ENCODE data around the gene LURAP1L. TPM values are rescaled to one million over a fixed set of nuclear protein-coding genes. Genes with fewer than 3 reads are reported as not detected.

LURAP1L gene
- polyA plus RNA-seq, 3 donors: not detected

GRCh38 chr9:12730198-12730597 lies 44.6 kb upstream of the LURAP1L start:
- no peak for DNase-seq
- WGBS (ENCODE audit: insufficient coverage): no CpG with 5 or more reads among the region's 1 CpG
- intact Hi-C loops (cut with micrococcal nuclease): no loop called here
- H3K27me3 ChIP-seq (ENCODE audit: control insufficient read depth in 2 of 2, insufficient read depth in 2 of 2, low read length in 2 of 2): no peaks in the 10 kb centered on the region
- Mint-ChIP-seq H3K9me3 (peaks cover 0 to 4% (median 0%) of the 10 kb centered on the region in 7 donors), H3K36me3 (no peaks in the 10 kb centered on the region), H3K4me3 (no peak overlapping the region), H3K4me1 (no peaks in the 10 kb centered on the region), H3K27ac (no peak overlapping the region), H3K27me3 (ENCODE audit: low read depth in 3 of 3) (no peaks in the 10 kb centered on the region)
- H3K9me3 ChIP-seq (replicated peaks in 1 of 2; ENCODE audit: control insufficient read depth in 1 of 2, insufficient read depth in 1 of 2, low read length in 2 of 2): no peaks in the 10 kb centered on the region
- H3K27ac ChIP-seq (ENCODE audit: low read depth in 1 of 2, low read length in 2 of 2): no peak overlapping the region
- no peaks in the 10 kb centered on the region for H3K4me1 ChIP-seq (ENCODE audit: control insufficient read depth in 1 of 2, insufficient read depth in 2 of 2, low read length in 2 of 2)
- H2AFZ ChIP-seq (ENCODE audit: insufficient read depth, low read depth, low read length, poor library complexity, severe bottlenecking): no peak overlapping the region
- H3K4me3 ChIP-seq (replicated peaks in 1 of 3; ENCODE audit: low read depth in 2 of 3, low read length in 3 of 3): no peak overlapping the region
- H3K79me2 ChIP-seq (ENCODE audit: insufficient read depth, low read length): no peaks in the 10 kb centered on the region
- H4K20me1 ChIP-seq (ENCODE audit: insufficient read depth, low read length): no peaks in the 10 kb centered on the region
- no peak overlapping the region for H3K4me2 ChIP-seq (replicated peaks; ENCODE audit: extremely low read depth, low read length, poor library complexity, severe bottlenecking)
- H3K36me3 ChIP-seq (replicated peaks in 1 of 2; ENCODE audit: control insufficient read depth in 1 of 2, insufficient read depth in 2 of 2, low read length in 2 of 2): no peaks in the 10 kb centered on the region
- H3K9ac ChIP-seq (ENCODE audit: insufficient read depth, low read length, poor library complexity, severe bottlenecking): no peak overlapping the region
- TF ChIP-seq CTCF (IDR thresholded peaks at IDR 0.05): no peak

- Histone ChIP-seq H3K27ac (ENCODE audit: low read depth in 1 of 2, low read length in 2 of 2) (no peak overlapping the region), H4K20me1 (ENCODE audit: insufficient read depth, low read length) (no peaks in the 10 kb centered on the region), H3K4me1 (ENCODE audit: control insufficient read depth in 1 of 2, insufficient read depth in 2 of 2, low read length in 2 of 2) (no peaks in the 10 kb centered on the region), H3K4me3 (replicated peaks in 1 of 3; ENCODE audit: low read depth in 2 of 3, low read length in 3 of 3) (no peak overlapping the region), H3K4me2 (replicated peaks; ENCODE audit: extremely low read depth, low read length, poor library complexity, severe bottlenecking) (no peak overlapping the region), H3K9ac (ENCODE audit: insufficient read depth, low read length, poor library complexity, severe bottlenecking) (no peak overlapping the region), H3K27me3 (ENCODE audit: control insufficient read depth in 2 of 2, insufficient read depth in 2 of 2, low read length in 2 of 2) (no peaks in the 10 kb centered on the region), H2AFZ (ENCODE audit: insufficient read depth, low read depth, low read length, poor library complexity, severe bottlenecking) (no peak overlapping the region), H3K79me2 (ENCODE audit: insufficient read depth, low read length) (no peaks in the 10 kb centered on the region), H3K9me3 (replicated peaks in 1 of 2; ENCODE audit: control insufficient read depth in 1 of 2, insufficient read depth in 1 of 2, low read length in 2 of 2) (no peaks in the 10 kb centered on the region), H3K36me3 (replicated peaks in 1 of 2; ENCODE audit: control insufficient read depth in 1 of 2, insufficient read depth in 2 of 2, low read length in 2 of 2) (no peaks in the 10 kb centered on the region)
- intact Hi-C loops (cut with micrococcal nuclease): no loop called here
- no peak for TF ChIP-seq CTCF (IDR thresholded peaks at IDR 0.05)
- Mint-ChIP-seq H3K27ac (no peak overlapping the region), H3K36me3 (no peaks in the 10 kb centered on the region), H3K4me3 (no peak overlapping the region), H3K4me1 (no peaks in the 10 kb centered on the region), H3K27me3 (ENCODE audit: low read depth in 3 of 3) (no peaks in the 10 kb centered on the region), H3K9me3 (peaks cover 0 to 4% (median 0%) of the 10 kb centered on the region in 7 donors)
- DNase-seq: no peak
Observed at GRCh38 chr9:12730927-12731326, 43.9 kb upstream of the LURAP1L start.
